GM21528 (cell line): ENCODE measurements around the gene MPL.

Source experiments
- ATAC-seq: cut with Tn5 transposase; IDR thresholded peaks from one replicate; pipeline ENCODE4 v1.9.1; 2021; ENCODE audit warnings: mild to moderate bottlenecking, moderate library complexity; ENCODE audit not compliant: unreplicated experiment, low FRiP score

MPL gene

DNA sequence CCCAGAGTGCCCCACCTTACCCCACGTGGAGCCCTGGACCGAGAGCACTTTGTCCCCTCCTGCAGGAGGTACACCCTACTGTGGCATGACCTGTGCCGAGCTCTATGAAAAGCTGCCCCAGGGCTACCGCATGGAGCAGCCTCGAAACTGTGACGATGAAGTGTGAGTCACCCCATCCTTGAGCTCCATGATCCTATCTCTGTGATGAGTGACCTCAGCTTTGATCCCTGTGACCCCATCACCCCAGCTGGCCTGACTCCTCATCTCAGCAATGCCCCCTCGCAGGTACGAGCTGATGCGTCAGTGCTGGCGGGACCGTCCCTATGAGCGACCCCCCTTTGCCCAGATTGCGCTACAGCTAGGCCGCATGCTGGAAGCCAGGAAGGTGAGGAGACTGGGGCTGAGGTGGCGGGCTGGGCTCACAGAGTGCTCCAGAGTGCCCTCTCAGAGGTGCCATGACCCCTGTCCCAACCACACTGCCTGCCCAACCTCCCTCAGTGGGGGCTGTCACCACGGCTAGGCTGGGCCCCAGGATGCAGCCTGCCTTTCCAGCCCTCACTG lies 16.2 kb upstream of the MPL start:
- no peak for ATAC-seq

DNA sequence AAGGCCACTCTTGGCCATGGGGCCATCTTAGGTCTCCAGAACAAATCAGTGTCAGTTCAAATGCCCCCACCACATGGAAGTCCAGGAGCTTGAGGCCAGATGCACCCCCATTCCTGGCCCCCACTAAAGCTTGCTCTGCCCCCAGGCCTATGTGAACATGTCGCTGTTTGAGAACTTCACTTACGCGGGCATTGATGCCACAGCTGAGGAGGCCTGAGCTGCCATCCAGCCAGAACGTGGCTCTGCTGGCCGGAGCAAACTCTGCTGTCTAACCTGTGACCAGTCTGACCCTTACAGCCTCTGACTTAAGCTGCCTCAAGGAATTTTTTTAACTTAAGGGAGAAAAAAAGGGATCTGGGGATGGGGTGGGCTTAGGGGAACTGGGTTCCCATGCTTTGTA lies 15.1 kb upstream of the MPL start:
- no peak for ATAC-seq

DNA sequence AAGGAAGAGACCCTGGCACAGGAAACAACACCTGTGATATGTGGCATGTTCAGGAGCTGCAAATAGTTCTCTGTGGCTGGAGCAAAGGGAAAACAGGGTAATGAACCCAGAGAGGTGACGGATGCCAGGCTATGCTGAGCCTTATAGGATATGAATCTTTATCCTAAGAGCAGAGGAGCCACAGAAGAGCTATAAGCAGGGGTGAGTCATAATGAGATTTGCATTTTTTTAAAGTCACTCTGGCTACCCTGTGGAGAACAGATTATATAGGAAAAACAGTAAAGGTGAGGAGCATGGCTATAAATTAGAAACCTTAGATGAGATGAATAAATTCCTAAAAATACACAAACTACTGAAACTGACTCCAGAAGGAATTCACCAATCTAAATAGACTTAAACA lies 12.8 kb upstream of the MPL start:
- no peak for ATAC-seq

DNA sequence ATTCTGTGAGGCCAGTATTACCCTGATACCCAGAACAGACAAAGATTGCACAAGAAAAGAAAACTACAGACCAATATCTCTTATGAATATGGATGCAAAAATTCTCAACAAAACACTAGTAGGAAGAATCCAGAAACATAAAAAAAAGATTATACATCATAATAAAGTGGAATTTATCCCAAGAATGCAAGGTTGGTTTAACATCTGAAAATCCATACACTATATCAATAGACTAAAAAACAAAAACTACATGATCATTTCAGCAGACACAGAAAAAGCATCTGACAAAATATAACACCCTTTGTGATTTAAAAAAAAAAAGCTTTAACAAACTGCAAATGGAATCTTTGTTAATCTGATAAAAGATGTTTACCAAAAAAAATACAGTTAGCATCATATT lies 12.2 kb upstream of the MPL start:
- no peak for ATAC-seq

DNA sequence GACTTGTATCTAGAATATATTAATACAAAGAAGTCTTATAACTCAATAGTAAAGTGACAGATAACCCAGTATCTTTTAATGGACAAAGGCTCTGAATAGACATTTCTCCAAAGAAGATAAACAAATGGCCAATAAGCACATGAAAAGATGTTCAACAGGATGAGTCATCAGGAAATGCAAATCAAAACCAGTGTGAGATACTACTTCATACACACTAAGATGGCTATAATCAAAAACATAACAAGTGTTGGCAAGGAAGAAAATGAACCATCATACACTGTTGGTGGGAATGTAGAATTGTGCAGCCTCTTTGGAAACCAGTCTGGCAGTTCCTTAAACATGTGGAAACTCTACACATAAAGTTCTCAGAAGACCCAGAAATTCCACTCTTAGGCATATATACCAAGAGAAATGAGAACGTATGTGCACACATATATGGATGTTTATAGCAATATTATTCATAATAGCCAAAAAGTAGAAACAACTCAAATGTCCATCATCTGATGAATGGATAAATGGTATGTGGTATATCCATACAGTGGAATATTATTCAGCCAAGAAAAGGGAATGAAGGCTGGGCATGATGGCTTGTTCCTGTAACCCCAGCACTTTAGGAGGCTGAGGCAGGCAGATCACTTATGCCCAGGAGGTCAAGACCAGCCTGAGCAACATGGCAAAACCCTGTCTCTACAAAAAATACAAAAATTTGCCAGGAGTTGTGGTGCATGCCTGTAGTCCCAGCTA lies 9.9 kb upstream of the MPL start:
- ATAC-seq: no peak

DNA sequence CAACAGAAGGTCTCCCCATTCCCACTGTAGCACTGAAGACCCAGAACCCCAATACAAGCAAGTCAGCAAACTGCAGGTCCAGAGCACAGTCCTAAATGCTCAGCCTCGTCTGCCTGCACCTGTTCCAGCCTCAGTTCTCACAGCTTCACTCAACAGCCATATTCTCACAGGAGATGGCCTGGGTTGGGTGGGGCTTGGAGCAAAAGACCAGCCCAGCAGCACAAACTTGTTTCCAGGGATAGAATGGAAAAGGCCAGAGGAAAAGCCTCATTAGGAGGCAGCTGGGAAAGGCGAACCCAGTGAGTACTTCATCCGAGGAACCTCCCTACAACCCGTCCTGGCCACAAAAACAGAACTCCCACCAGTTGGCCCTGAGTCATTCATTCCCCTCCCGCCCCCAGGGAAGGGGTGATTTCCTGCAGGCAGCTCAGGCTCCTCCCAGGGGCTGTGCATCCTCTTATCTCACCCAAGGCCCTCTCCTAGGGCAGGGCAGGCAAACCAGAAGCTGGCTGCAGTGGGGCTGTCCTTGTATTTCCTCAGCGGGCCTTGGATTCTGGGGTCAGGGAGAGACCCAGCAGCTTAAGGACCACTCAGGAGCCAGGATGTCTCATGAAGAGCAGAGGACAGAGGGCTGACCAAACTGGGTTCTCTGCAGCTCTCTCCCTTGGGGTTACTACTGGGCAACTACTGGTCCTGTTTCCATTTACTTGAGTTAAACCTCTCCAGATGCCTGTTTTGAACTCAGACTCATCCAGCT lies 7.4 kb upstream of the MPL start:
- ATAC-seq: no peak

DNA sequence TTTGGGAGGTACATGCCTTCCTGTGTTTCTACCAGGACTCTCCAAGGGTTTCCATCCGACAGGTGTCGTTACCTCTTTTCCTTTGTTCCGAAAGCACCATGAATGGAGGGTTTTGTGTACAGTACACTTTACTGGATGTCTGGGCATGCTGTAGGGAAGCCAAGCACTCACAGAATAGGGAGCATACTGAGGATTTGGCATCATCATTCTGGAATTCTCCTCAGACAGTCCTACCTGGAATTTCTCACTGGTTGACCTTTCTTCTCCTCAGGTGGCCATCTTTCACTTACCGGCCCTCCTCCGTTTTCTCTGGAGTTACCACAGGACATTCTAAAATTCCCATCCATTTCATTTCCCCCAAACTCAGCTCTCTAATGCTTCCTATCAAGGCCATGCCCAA lies 5.9 kb upstream of the MPL start:
- no peak for ATAC-seq

DNA sequence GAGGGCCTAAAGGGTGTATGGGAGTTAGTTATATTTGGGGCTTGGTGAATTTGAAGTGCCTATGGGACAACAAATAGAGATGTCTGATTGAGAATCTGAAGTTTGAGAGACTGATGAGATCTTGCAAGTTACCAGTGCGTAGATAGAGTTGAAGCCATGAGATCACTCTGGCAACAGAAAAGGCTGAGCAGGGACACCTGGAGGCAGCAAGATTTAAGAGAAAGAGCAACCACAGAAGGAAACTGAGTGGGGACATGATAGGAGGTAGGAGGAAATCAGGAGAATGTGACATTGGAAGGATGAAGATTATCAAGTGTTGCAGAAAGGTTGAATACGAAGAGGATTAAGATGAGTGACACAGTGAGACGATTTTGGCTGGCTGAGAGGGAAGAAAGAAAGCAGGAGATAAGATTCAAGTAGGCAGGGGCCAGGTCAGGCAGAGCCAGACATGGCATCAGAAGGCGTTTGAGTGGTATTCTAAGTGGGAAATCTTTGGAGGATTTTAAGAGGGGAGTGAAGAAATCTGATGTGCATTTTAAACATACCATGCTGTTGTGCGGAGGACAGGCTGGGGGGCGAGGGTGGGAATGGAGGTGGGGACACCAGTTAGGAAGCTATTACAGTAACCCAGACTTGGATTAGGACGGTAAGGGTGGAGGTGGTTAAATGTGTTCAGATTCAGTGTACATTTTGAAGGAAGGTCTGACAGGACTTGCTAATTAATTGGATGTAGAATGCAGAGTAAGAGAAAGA lies 3.0 kb upstream of the MPL start:
- no peak for ATAC-seq

DNA sequence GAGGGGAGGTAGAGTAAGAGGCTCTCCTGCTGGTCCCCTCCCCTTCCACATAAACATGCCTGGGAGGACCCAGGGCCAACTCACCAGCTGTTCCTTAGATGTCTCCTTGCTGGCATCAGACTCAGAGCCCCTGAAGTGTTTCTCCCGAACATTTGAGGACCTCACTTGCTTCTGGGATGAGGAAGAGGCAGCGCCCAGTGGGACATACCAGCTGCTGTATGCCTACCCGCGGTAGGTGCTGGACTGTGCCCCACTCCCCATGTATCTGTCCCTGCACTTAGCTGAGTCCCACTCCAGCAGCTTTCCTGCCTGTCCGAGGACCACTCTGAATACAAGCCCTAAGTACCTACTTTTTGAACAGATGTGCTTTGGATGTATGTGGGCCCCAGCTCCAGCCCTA lies 383 bp downstream of the MPL start:
- no peak for ATAC-seq

DNA sequence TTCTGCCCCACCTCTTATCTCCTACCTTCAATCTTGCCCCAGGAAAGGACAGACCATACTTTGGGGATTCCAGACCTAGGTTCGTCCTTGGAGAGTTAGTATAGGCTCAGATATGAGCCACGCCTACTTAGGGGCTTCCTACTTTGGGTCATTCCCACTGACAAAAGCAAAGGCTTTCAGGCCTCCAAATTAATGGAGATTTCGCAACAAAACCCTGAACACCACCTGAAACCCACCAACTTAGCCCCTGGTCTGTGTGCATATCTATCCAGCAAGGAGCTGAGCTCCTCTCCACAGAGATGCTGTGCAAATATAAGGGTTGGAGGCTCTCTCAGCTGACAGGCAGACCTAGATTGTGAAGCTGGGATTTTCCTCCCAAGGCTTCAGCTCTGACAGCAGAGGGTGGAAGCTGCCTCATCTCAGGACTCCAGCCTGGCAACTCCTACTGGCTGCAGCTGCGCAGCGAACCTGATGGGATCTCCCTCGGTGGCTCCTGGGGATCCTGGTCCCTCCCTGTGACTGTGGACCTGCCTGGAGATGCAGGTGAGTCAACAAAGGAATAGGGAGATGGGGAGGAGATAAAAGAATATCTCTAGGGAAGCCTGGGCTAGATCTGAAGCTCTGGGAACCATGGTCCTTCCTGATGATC lies 2.1 kb downstream of the MPL start:
- no peak for ATAC-seq

DNA sequence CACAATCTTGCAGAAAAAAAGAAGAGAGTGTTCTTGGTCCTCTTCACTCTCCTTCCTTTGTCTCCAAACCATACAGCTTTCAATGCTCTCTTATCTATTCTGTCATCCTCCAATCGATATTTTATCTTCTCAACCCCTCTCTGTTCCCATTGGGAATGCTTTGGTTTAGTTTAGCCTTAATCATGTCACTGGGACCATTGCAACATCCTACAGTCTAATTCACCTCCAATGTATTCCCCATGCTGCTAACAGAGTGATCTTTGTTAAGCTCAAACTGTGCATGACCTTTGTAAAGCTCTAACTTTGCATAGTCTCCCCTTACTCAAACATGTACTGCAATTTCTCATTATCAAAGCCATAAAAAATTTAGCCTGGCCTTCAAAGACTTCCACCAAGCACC lies 2.9 kb downstream of the MPL start:
- ATAC-seq: no peak

DNA sequence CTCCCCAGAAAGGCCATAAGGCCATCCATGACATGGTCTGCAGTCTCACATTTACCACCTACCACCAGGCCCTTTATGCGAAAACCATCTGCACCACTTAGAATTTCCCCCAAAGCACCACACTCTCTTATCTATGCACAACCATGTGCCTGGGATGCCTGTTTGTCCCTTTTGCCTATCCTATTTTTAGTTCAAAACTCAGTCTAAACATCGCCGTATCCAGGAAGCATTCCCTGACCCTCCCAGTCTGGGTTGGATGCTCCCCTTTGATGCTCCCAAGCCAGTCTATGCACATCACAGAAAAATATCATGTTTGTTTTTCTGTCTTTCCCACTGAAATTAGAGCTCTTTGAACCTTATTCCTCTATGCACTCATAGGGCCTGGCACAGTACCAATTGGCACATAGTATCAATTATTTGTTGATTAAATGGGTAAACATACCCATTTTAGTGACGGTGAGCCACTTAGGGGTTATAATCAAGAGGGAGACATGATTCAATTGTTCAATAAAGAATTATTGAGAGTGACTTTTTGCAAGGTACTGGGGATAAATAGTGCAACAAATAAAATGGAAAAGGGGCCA lies 6.7 kb downstream of the MPL start:
- no peak for ATAC-seq

DNA sequence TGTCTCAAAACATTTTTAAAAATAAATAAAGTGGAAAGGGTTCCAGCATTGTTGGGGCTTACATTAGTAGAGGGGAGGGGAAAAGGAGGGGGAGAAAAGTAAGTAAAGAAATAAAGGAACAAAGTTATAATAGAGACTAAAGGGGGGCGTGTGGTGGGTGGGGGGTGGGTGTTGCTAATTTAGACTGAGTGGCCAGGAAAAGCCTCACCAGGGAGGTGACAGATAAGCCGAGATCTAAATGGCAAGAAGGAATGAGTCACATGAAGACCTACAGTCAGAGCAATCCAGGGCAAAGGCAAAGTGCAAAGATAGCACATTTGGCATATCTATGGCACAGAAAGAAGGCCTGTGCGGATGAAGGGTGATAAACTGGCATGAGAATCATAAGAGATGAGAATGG lies 7.5 kb downstream of the MPL start:
- ATAC-seq: no peak

DNA sequence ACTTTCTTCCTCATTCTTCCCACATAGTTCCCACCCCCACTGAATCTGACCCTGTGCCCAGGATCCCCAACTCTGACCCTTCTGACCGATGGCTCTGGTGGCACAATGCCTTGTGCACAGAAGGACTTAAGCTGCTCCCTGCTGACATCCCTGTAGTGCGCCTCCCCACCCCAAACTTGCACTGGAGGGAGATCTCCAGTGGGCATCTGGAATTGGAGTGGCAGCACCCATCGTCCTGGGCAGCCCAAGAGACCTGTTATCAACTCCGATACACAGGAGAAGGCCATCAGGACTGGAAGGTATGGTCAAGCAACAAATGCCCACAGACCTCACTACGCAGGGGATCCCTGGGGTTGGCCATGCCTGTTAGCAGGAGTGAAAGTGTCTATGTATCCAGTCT lies 9.0 kb downstream of the MPL start:
- ATAC-seq: no peak

DNA sequence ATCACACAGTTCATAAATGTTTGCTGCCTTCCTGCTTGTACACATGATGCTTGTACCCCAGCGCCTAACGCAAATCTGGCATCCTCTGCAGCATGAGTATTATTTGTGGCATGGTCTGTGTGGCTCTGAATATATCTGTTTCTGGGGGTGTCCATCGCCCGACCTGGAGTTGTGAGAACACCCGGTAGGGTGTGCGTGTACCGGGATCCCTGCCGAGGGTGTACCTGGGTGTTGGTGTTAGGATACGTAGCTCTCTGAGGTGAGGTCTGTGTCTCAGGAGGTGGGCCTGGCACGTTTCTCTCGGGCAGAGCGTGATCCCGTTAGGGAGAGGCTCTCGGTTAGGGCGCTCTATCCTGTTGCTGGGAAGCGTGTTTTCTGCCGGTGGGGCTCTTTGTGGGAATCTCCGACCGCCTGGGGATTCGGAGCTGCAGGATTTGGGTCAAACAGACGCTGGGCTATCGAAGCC lies 10.8 kb downstream of the MPL start:
- ATAC-seq: no peak

DNA sequence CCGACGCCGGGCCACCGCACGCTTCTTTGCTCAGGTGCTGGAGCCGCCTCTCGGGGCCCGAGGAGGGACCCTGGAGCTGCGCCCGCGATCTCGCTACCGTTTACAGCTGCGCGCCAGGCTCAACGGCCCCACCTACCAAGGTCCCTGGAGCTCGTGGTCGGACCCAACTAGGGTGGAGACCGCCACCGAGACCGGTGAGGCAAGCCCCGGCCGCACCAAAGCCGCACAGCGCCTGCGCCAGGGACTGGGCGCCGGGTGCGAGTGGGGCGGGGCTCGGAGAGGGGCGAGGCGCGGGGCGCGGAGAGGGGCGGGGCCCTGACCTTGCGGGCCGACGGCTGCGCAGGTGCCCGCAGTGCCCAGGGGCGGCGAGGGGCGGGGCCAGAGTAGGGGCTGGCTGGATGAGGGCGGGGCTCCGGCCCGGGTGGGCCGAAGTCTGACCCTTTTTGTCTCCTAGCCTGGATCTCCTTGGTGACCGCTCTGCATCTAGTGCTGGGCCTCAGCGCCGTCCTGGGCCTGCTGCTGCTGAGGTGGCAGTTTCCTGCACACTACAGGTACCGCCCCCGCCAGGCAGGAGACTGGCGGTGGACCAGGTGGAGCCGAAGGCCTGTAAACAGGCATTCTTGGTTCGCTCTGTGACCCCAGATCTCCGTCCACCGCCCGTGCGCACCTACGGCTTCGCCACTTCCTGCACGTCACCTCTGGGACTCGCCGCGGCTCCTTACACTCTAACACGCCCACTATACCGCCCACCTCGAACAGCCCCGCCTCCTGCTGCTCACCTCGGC lies 11.4 kb downstream of the MPL start:
- ATAC-seq: no peak

DNA sequence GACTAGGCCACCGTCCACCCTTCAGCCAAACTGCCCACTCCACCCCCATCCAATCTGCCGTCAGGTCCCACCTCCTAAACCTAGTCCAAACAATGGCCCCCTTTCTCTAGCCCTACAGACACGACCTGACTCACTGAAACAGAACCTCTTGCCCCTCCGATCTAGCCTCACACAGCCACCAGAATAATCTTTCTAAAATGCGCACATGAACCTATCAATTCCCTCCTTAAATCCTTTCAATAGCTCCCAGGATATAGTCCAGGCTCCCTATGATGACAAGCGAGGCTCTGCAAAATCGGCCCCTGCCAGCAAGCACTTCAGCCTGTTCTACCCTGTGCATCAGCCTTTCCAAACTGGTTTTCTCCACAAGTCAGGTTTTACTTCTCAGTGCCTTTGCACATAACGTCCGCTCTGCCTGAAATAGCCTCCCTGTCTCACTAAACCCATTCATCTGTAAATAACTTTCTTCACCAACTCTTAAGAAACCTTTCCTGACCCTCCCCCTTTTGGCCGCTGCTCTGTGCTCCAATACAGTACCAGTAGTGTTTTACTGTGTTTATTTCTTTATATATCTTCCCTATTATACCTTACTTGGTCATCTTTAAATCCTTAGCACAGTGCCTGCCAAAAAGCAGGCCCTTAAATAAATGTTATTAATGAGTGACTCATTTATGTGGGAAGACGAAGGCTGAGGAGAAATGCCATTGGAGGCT lies 12.1 kb downstream of the MPL start:
- ATAC-seq: no peak

DNA sequence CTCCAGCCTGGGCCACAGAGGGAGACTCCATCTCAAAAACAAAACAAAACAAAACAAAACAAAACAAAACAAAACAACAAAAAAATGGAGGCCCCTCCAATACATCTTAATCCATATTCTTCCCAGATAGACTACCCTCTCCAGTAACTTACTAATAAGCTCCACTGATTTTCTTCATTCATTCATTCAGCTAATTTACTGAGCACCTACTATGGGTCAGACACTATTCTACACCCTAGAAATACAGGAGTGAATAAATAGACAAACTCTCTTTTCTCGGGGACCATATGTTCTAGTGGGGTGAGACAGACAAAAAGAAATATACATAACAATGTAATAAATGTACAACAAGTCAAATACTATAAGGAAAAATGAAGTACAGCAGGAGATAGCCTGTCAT lies 13.4 kb downstream of the MPL start:
- no peak for ATAC-seq
